T follicular helper cell (primary cell): ENCODE results near the gene CCBE1.

Source experiments
- DNase-seq: peaks from one replicate; pipeline ENCODE4 v3.0.0-alpha.2; 2020; ENCODE audit warnings: low read depth

CCBE1 gene

GRCh38 chr18:59619816-59620215 lies 77.4 kb downstream of the CCBE1 start:
- DNase-seq, result no peak

- DNase-seq, result no peak
These were observed 79.7 kb downstream of the CCBE1 start for GRCh38 chr18:59617468-59617932.

- DNase-seq, result no peak
These were observed 80.7 kb downstream of the CCBE1 start for GRCh38 chr18:59616501-59616900.

DNA sequence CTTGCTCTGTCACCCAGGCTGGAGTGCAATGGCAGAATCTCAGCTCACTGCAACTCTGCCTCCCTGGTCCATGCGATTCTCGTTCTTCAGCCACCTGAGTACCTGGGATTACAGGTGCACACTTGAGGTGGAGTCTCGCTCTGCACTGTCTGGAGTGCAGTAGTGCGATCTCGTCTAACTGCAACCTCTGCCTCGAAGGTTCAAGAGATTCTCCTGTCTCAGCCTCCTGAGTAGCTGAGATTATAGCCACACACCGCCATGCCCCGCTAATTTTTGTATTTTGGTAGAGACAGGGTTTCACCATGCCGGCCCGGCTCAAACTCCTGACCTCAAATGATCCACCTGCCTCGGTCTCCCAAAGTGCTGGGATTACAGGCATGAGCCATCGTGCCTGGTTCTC lies 83.3 kb downstream of the CCBE1 start:
- DNase-seq, result no peak

- DNase-seq, result no peak
These were observed 84.8 kb downstream of the CCBE1 start for GRCh38 chr18:59612381-59612780.

GRCh38 chr18:59610546-59611140 lies 86.6 kb downstream of the CCBE1 start:
- no peak for DNase-seq

- DNase-seq, result no peak
These were observed 87.6 kb downstream of the CCBE1 start for GRCh38 chr18:59609654-59610053.

DNA sequence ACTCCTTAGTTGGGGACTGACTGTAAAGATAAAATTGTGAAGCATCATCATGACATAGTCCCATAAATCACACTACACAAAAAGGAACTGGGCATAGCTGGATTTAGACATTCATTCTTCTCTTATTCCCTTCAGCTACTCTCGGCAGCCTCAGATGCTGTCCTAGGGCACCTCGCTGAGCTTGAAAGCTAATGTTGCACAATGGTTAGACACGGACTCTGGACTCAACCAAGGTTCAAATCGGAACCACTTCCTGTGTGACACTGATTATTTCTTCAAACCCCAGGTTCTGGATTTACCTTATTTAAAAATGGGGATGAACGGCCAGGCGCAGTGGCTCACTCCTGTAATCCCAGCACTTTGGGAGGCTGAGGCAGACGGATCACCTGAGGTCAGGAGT lies 89.8 kb downstream of the CCBE1 start:
- DNase-seq, result no peak

DNA sequence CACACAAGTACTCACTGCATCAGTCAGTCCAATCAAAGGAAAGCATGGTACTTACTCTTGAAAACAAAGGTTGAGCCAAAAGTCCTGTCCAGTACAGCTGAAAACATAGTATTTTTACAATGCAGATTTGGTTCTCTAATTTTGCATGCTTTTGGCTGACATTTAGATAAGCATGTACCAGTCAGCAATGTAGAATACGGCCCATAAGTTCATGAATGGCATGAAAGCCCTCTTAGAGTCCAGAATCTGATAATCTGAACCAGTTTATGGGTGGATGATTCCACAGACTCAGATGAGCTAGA lies 90.2 kb downstream of the CCBE1 start:
- no peak for DNase-seq

DNA sequence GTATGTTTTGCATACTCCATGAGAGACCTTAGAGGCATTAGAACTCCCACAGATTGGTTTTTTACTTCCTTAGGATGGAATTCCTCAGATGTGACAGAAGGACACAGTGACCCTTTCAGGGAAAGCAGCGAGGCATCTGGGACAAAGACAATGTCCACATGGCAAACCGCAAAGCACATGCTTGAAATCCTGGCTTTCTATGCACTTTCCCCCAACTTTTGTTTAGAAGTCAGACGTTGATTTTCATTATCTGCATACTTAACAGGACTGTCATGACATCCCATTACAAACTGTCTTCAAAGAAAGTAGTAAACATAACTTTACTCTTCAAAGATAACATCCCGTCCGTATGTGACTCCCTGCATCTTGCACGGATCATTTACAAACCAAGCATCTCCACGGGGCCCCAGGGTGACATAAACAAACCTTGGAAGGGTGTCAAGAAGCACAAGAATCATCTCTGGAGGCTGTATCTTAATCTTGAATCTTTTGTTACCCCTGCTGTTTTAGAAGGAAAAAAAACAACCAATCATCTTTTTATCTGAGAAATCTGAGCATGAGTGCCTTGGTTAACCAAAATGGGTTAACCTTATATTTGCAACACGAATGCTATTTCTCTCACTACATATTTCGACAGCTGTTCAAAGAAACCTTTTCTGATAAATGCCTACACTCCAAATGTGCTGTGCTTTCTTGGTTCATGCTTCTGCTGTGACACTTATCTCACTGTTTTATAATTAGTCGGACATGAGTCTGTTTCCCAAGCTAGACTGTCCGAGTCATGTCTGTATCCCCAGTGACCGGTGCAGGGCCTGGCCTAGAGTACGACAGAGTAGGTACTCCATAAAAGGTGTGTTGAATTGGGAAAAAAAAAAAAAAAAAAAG lies 90.8 kb downstream of the CCBE1 start:
- DNase-seq, result no peak

- DNase-seq, result no peak
These were observed 91.5 kb downstream of the CCBE1 start for GRCh38 chr18:59605633-59606192.

DNA sequence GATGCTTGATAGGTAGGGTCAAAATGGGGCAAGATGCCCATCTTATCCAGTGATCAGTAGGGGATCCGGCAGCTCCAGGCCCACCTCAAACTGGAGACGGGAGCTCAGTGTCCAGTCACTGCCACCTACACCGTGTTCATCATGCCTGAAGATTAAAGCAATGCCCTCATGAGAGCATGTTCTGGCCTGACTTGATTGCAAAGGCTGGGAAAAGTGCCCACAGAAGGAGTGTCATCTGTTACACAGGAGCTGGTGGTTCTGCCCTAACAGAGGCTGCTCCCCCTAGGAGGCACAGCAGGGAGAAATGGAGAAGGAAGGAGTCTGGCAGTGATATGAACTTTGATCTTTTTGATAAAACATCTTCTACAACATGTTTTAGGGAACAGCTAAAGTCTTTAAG lies 92.3 kb downstream of the CCBE1 start:
- DNase-seq, result no peak

DNA sequence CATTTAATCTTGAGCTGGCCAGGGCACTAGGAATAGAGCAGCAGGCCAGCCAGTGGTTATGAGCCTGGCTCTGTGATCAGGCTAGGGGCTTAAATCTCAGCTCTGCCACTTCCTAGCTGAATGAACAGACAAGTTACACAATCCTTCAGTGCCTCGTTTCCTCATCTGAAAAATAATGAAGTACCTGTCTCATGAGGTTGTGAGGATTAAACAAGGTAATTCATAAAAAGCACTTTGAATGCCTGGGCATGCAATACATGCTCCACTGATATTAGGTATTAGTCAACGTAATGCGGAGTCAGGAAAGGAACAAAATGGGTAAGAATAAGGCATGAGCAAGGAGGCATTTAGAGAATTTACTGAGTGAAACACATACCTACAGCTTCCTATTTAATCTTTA lies 100.2 kb downstream of the CCBE1 start:
- no peak for DNase-seq

GRCh38 chr18:59593291-59593717 lies 103.9 kb downstream of the CCBE1 start:
- no peak for DNase-seq

- DNase-seq, result no peak
These were observed 104.6 kb downstream of the CCBE1 start for GRCh38 chr18:59592624-59593023.

DNA sequence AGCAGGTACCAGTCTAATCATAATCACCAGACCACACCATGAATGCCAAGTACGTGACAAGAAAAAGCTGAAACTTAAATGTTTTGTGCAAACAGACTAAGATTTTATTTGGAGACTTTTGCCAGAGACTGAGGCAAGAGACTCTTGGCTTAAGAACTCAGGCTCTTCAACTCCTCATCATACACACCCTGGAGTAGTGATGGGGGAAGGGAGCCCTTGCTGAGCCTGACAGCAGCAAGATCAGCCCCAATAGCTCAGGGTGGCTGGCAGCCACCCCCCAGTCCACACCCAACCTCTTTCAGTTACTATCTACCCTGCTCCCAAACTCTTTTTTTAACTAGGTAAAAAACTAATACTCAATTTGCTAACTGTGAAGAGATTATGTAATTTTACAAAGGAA lies 114.8 kb downstream of the CCBE1 start:
- no peak for DNase-seq

DNA sequence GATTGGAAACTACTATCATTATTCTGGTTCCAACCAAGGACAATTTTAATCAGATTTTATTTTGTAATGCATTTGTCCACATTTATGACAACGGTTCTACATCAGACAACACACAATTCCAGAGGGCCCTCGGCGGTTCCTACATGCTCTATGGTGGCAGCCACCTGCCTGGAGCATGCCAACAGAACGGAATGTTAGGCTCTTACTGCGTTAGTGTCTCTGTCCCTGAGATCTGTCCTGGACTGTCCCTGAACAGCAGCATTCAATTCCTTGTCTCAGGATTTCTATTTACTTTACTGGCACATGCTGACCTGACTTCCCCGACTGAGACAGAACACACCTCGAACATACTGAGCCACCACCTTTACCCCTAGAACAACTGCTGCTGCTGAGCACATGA lies 117.7 kb downstream of the CCBE1 start:
- DNase-seq, result no peak

GRCh38 chr18:59577386-59577655 lies 119.9 kb downstream of the CCBE1 start:
- no peak for DNase-seq

DNA sequence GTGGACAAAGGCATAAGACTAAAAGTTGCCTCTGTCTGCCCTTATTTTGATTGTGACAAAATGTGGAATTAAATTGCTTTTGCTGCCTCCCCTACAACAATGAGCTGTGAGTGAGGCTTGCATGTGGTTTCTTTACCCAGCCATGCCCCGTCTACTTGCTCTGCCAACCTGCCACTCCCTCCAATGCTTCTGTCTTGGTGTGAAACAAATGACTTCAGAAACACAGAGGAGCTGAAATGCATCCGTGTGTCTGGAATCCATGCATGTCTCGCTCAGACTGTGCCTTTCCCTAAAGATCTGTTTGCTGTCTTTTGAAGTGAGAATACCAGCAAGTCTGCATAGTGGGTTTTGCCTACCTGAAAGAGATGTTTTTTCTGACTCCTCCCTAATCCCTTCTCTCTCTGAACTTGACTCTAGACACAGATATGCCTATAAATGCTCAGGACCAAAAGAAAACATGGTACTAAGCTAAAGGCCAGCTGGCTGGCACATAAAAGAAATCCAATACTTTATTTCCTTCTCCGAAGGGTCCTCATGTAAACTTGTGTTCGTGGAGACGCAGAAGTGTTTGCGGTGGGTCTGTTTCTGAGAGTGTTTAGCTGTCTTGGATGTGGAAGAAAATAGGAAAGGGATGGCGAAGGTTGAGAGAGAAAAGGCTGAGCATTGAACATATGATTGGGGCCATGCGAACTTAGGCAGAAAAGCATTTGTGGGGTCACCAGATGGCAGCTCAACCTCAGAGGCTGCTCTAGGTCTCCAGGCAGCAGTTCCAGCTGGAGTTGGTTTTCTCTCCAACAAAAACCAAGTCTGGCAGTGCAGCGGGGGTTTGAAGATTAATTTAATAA lies 120.5 kb downstream of the CCBE1 start:
- DNase-seq, result no peak

GRCh38 chr18:59575995-59576394 lies 121.2 kb downstream of the CCBE1 start:
- DNase-seq, result no peak

- DNase-seq, result no peak
These were observed 123.3 kb downstream of the CCBE1 start for GRCh38 chr18:59573962-59574361.

DNA sequence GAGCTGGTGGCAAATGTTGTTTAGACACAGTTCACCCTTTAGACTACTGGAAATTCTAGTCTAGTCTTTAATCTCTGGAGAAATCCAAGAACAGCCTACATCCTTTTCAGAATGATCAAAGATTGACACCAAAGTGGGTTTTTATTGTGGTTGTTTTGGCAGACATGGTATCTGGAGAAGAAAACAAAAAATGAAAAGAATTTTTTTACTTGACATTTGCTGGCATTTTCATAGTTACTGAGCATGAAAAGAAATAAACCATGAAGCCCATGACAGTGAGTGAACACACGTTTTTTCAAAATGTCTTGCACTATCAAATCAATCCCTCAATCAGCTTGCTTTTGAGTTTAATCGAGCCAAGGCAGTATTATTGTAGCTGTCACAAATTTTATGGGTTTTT lies 125.3 kb downstream of the CCBE1 start:
- no peak for DNase-seq

GRCh38 chr18:59570796-59571195 lies 126.4 kb downstream of the CCBE1 start:
- no peak for DNase-seq
